DND-41 (cell line): ENCODE results near the gene CDKL4.

Experiments used
- ATAC-seq: fragments of 200-7000 bp; cut with Tn5 transposase; 3 replicates; pipeline ENCODE4 v1.9.1; 2021; ENCODE audit warnings: low read depth; ENCODE audit not compliant: insufficient read depth
- DNase-seq: peaks from one replicate; pipeline ENCODE4 v3.0.0-alpha.2; 2020
- H2AFZ ChIP-seq: 2 replicates; pipeline ENCODE4 v1.6.0; 2012; ENCODE audit warnings: low read depth, low read length
- H3K27ac ChIP-seq: 2 replicates; pipeline ENCODE4 v1.5.1; 2012; ENCODE audit warnings: low read length, inconsistent platforms
- H3K27me3 ChIP-seq: fragments of 200-600 bp; sonication (generic); 2 replicates; pipeline ENCODE4 v1.6.0; 2012; ENCODE audit warnings: low read length, mild to moderate bottlenecking, inconsistent platforms; ENCODE audit not compliant: insufficient read depth, poor library complexity
- H3K36me3 ChIP-seq: 2 replicates; pipeline ENCODE4 v1.5.1; 2012; ENCODE audit warnings: low read length, inconsistent platforms; ENCODE audit not compliant: insufficient read depth
- H3K4me1 ChIP-seq: 2 replicates; pipeline ENCODE4 v1.5.1; 2012; ENCODE audit warnings: mild to moderate bottlenecking, low read length; ENCODE audit not compliant: insufficient read depth
- H3K4me2 ChIP-seq: 2 replicates; pipeline ENCODE4 v1.6.0; 2012; ENCODE audit warnings: mild to moderate bottlenecking, moderate library complexity, low read length, inconsistent platforms; ENCODE audit not compliant: insufficient read depth
- H3K4me3 ChIP-seq, 2 experiments: fragments of 200-600 bp in 1 of 2; shearing (Covaris generic) in 1 of 2; 2 replicates each; pipeline ENCODE4 v1.5.1; 2012 to 2016; ENCODE audit warnings: inconsistent platforms in 2 of 2, low read length in 2 of 2, mild to moderate bottlenecking in 2 of 2, low read depth in 1 of 2, moderate library complexity in 1 of 2
- H3K79me2 ChIP-seq: 2 replicates; pipeline ENCODE4 v1.6.0; 2012; ENCODE audit warnings: low read length, inconsistent platforms; ENCODE audit not compliant: insufficient read depth
- H3K9ac ChIP-seq: 2 replicates; pipeline ENCODE4 v1.6.0; 2012; ENCODE audit warnings: low read depth, mild to moderate bottlenecking, inconsistent platforms, low read length, moderate library complexity
- H3K9me3 ChIP-seq: 2 replicates; pipeline ENCODE4 v1.5.1; 2012; ENCODE audit warnings: low read length, moderate library complexity, mild to moderate bottlenecking, inconsistent platforms; ENCODE audit not compliant: insufficient read depth, severe bottlenecking
- H4K20me1 ChIP-seq: 2 replicates; pipeline ENCODE4 v1.6.0; 2012; ENCODE audit warnings: low read length; ENCODE audit not compliant: insufficient read depth
- EZH2 ChIP-seq: IDR thresholded peaks from 3 replicates; pipeline ENCODE4 v1.6.1; 2012; ENCODE audit warnings: borderline replicate concordance, low read depth, mild to moderate bottlenecking, moderate library complexity, low read length, inconsistent platforms; ENCODE audit not compliant: severe bottlenecking
- TF ChIP-seq, protein P1 (sequence below): IDR thresholded peaks from 2 replicates; pipeline ENCODE4 v1.5.1; 2012; ENCODE audit warnings: borderline replicate concordance, low read length, moderate library complexity, mild to moderate bottlenecking; ENCODE audit not compliant: poor library complexity, severe bottlenecking; ENCODE audit errors: extremely low read depth

Gene CDKL4

DNA sequence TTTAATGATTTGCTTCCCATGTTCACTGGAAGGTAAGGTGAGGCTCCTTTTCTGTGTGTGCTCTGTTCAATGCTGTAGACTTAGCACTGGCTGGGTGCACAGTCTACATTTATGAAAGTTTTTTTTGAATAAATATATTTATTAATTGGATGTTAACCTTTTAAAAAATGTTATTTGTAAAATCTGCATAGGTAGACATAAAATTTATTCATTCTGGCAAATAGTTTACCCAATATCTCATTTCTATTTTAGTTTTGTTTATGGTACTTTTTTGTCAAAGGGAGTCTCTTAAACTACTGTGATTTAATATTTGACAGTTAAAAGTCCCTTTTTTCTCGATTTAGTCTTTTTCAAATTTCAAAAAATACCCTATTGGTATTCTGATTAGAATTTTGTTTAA, 19.9 kb downstream of the CDKL4 start:
- Histone ChIP-seq H4K20me1 (no peaks in the 10 kb centered on the region), H3K27me3 (peaks cover 8% of the 10 kb centered on the region), H3K4me1 (peaks cover 8% of the 10 kb centered on the region), H3K4me2 (no peak overlapping the region), H3K79me2 (no peaks in the 10 kb centered on the region), H3K4me3 (no peak overlapping the region), H3K36me3 (no peaks in the 10 kb centered on the region), H2AFZ (no peak overlapping the region), H3K9me3 (no peaks in the 10 kb centered on the region), H3K27ac (no peak overlapping the region), H3K9ac (no peak overlapping the region)
- TF ChIP-seq EZH2 = no peak
- TF ChIP-seq, protein P1, sequence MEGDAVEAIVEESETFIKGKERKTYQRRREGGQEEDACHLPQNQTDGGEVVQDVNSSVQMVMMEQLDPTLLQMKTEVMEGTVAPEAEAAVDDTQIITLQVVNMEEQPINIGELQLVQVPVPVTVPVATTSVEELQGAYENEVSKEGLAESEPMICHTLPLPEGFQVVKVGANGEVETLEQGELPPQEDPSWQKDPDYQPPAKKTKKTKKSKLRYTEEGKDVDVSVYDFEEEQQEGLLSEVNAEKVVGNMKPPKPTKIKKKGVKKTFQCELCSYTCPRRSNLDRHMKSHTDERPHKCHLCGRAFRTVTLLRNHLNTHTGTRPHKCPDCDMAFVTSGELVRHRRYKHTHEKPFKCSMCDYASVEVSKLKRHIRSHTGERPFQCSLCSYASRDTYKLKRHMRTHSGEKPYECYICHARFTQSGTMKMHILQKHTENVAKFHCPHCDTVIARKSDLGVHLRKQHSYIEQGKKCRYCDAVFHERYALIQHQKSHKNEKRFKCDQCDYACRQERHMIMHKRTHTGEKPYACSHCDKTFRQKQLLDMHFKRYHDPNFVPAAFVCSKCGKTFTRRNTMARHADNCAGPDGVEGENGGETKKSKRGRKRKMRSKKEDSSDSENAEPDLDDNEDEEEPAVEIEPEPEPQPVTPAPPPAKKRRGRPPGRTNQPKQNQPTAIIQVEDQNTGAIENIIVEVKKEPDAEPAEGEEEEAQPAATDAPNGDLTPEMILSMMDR = no peak
- DNase-seq (no peak), ATAC-seq (no peak)

DNA sequence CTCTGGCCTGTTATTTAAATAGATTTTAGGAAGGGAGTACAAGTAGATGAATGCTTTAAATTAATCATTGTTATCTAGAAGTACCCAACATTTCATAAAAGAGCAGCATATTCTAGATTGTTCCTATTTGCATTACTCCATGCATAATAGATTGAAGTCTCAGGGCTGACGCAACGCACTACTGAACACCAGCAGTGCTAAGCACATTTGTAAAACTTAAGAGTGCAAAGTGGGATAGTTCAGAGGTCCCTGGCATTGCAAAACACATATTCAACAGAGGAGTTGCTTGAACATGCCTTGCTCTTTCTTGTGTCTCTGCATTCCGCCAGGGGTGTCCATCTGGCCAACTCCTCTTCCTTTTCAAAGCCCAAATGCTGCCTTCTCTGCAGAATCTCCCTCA, 22.3 kb downstream of the CDKL4 start:
- Histone ChIP-seq H4K20me1 (peaks cover 8% of the 10 kb centered on the region), H3K9me3 (no peaks in the 10 kb centered on the region), H3K79me2 (no peaks in the 10 kb centered on the region), H2AFZ (no peak overlapping the region), H3K4me2 (no peak overlapping the region), H3K36me3 (no peaks in the 10 kb centered on the region), H3K27me3 (peaks cover 14% of the 10 kb centered on the region), H3K9ac (no peak overlapping the region), H3K4me1 (peaks cover 22% of the 10 kb centered on the region), H3K27ac (no peak overlapping the region), H3K4me3 (no peak overlapping the region)
- no peak for ATAC-seq
- no peak for DNase-seq
- TF ChIP-seq, protein P1 = no peak
- no peak for TF ChIP-seq EZH2

DNA sequence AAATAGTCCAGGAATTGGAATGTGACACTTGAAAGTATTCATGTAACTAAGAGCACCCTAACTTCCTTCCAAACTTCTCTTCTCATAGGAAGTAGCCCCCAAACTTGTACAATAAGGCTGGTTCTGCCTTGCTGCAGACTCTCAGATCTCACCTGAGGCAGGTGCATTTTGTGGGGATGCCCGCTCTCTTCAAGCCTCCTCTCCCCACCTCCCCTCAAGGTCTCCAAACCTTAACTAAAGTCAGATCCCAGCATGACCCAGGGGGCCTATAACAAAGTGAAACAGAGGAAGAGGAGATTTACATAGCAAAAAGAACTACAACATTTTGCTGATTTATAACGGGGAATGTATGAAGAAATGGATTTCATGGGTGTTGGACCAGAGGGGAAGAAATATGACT, 23.6 kb downstream of the CDKL4 start:
- H3K27me3 ChIP-seq = peaks cover 14% of the 10 kb centered on the region

DNA sequence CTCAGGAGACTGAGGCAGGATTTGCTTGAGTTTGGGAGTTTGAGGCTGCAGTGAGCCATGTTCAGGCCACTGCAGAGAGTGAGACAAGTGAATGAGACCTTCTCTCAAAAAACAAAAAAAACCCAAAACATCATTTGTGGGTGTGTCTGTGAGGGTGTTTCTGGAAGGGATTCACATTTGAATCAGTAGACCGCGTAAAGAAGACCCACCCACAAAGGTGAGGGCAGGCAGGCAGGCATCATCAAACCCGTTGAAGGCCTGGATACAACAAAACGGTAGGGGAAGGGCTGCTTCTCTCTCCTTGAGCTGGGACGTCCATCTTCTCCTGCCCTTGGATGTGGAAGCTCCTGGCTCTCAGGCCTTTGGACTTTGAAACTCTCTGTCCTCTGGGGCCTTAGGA, 25.4 kb downstream of the CDKL4 start:
- no peak overlapping the region for H3K27ac ChIP-seq
- no peak for TF ChIP-seq EZH2
- TF ChIP-seq, protein P1 = no peak
- peaks cover 17% of the 10 kb centered on the region for H3K27me3 ChIP-seq

More for the DNA sequence above, 23.6 kb downstream of the CDKL4 start:
- TF ChIP-seq, protein P1 = no peak
- no peak for TF ChIP-seq EZH2
- Histone ChIP-seq H3K27ac (no peak overlapping the region), H4K20me1 (peaks cover 8% of the 10 kb centered on the region), H3K4me1 (peaks cover 35% of the 10 kb centered on the region), H2AFZ (no peak overlapping the region), H3K9ac (no peak overlapping the region), H3K36me3 (no peaks in the 10 kb centered on the region), H3K79me2 (no peaks in the 10 kb centered on the region), H3K9me3 (no peaks in the 10 kb centered on the region), H3K4me2 (no peak overlapping the region), H3K4me3 (no peak overlapping the region)
- DNase-seq = no peak
- no peak for ATAC-seq

More for the DNA sequence above, 25.4 kb downstream of the CDKL4 start:
- H3K4me3 ChIP-seq = no peak overlapping the region
- H3K9ac ChIP-seq = no peak overlapping the region
- ATAC-seq = no peak
- no peak overlapping the region for H3K4me2 ChIP-seq
- no peaks in the 10 kb centered on the region for H3K79me2 ChIP-seq
- DNase-seq = no peak
- H3K36me3 ChIP-seq = no peaks in the 10 kb centered on the region
- peaks cover 8% of the 10 kb centered on the region for H4K20me1 ChIP-seq
- no peak overlapping the region for H2AFZ ChIP-seq
- H3K4me1 ChIP-seq = peaks cover 39% of the 10 kb centered on the region
- H3K9me3 ChIP-seq = no peaks in the 10 kb centered on the region
